Astrocyte (in vitro differentiated cells and primary cell): ENCODE data around the gene LGALS16. TPM values are rescaled to one million over a fixed set of nuclear protein-coding genes. Genes with fewer than 3 reads are reported as not detected.
"Not testable (repeated sequence)": the region's sequence is repeated elsewhere in the genome, so short reads cannot be mapped to it uniquely, and the experiment has no call there.

Experiments used
- DNase-seq: peaks from one replicate; pipeline ENCODE4 v3.0.0-alpha.2; 2010; ENCODE audit warnings: low read depth
- FAIRE-seq: peaks from 2 replicates; lab custom pipeline; 2011; peaks lifted over from hg19 to GRCh38; lab: Jason Lieb, UNC
- H2AFZ ChIP-seq: 2 replicates; pipeline ENCODE4 v1.6.0; 2012; ENCODE audit warnings: low read depth, low read length, inconsistent platforms
- H3K27ac ChIP-seq: 2 replicates; pipeline ENCODE4 v1.5.1; 2011; ENCODE audit warnings: low read depth, low read length, inconsistent platforms
- H3K27me3 ChIP-seq: 2 replicates; pipeline ENCODE4 v1.6.0; 2011; ENCODE audit warnings: low read length, inconsistent platforms; ENCODE audit not compliant: insufficient read depth
- H3K36me3 ChIP-seq: 2 replicates; pipeline ENCODE4 v1.5.1; 2011; ENCODE audit warnings: low read length, inconsistent platforms; ENCODE audit not compliant: insufficient read depth
- H3K4me1 ChIP-seq: 2 replicates; pipeline ENCODE4 v1.5.1; 2011; ENCODE audit warnings: low read length, inconsistent platforms; ENCODE audit not compliant: insufficient read depth
- H3K4me2 ChIP-seq: 2 replicates; pipeline ENCODE4 v1.6.0; 2012; ENCODE audit warnings: low read length, inconsistent platforms
- H3K4me3 ChIP-seq: 2 replicates; pipeline ENCODE4 v1.5.1; 2011; ENCODE audit warnings: low read depth, mild to moderate bottlenecking, low read length, inconsistent platforms; ENCODE audit not compliant: insufficient read depth
- H3K79me2 ChIP-seq: 2 replicates; pipeline ENCODE4 v1.6.0; 2012; ENCODE audit warnings: mild to moderate bottlenecking, low read length, inconsistent platforms; ENCODE audit not compliant: insufficient read depth
- H3K9ac ChIP-seq: 2 replicates; pipeline ENCODE4 v1.6.0; 2012; ENCODE audit warnings: mild to moderate bottlenecking, low read length, inconsistent platforms
- H3K9me3 ChIP-seq: 2 replicates; pipeline ENCODE4 v1.5.1; 2012; ENCODE audit warnings: low read depth, mild to moderate bottlenecking, low read length, inconsistent platforms; ENCODE audit not compliant: insufficient read depth
- H4K20me1 ChIP-seq: 2 replicates; pipeline ENCODE4 v1.6.0; 2012; ENCODE audit warnings: low read length, inconsistent platforms; ENCODE audit not compliant: insufficient read depth
- H3K27ac Mint-ChIP-seq: one replicate; pipeline ENCODE4 v1.8.0; 2021; ENCODE audit warnings: mild to moderate bottlenecking, mixed read lengths; ENCODE audit not compliant: unreplicated experiment
- H3K27me3 Mint-ChIP-seq: one replicate; pipeline ENCODE4 v1.8.0; 2021; ENCODE audit warnings: low read depth, mixed read lengths; ENCODE audit not compliant: unreplicated experiment
- H3K36me3 Mint-ChIP-seq: one replicate; pipeline ENCODE4 v1.8.0; 2021; ENCODE audit warnings: low read depth, mixed read lengths; ENCODE audit not compliant: unreplicated experiment
- H3K4me1 Mint-ChIP-seq: one replicate; pipeline ENCODE4 v1.8.0; 2021; ENCODE audit warnings: low read depth, mixed read lengths; ENCODE audit not compliant: unreplicated experiment
- H3K4me3 Mint-ChIP-seq: one replicate; pipeline ENCODE4 v1.8.0; 2021; ENCODE audit warnings: mild to moderate bottlenecking, moderate library complexity, mixed read lengths; ENCODE audit not compliant: unreplicated experiment
- H3K9me3 Mint-ChIP-seq: one replicate; pipeline ENCODE4 v1.8.0; 2021; ENCODE audit warnings: mild to moderate bottlenecking, mixed read lengths; ENCODE audit not compliant: unreplicated experiment
- EZH2 ChIP-seq: IDR thresholded peaks from 2 replicates; pipeline ENCODE4 v1.6.1; 2012; ENCODE audit warnings: mild to moderate bottlenecking, low read length, inconsistent platforms; ENCODE audit not compliant: insufficient read depth
- total RNA-seq: library from RNA; stranded (reverse); gene quantifications from 2 replicates; pipeline ENCODE4 v1.2.1, GENCODE V29; 2021
- TF ChIP-seq, protein P1 (sequence below): IDR thresholded peaks from 2 replicates; pipeline ENCODE4 v1.5.1; 2011; ENCODE audit warnings: low read depth, mild to moderate bottlenecking, inconsistent platforms, low read length, moderate library complexity; ENCODE audit not compliant: insufficient read depth

Gene LGALS16
- total RNA-seq, 1 donor from 2014 or later = not detected

GRCh38 chr19:39613597-39613996 lies 42.1 kb upstream of the LGALS16 start:
- H3K9me3 ChIP-seq = no peaks in the 10 kb centered on the region
- DNase-seq = no peak
- no peaks in the 10 kb centered on the region for H3K36me3 ChIP-seq
- no peak for TF ChIP-seq EZH2
- TF ChIP-seq, protein P1, sequence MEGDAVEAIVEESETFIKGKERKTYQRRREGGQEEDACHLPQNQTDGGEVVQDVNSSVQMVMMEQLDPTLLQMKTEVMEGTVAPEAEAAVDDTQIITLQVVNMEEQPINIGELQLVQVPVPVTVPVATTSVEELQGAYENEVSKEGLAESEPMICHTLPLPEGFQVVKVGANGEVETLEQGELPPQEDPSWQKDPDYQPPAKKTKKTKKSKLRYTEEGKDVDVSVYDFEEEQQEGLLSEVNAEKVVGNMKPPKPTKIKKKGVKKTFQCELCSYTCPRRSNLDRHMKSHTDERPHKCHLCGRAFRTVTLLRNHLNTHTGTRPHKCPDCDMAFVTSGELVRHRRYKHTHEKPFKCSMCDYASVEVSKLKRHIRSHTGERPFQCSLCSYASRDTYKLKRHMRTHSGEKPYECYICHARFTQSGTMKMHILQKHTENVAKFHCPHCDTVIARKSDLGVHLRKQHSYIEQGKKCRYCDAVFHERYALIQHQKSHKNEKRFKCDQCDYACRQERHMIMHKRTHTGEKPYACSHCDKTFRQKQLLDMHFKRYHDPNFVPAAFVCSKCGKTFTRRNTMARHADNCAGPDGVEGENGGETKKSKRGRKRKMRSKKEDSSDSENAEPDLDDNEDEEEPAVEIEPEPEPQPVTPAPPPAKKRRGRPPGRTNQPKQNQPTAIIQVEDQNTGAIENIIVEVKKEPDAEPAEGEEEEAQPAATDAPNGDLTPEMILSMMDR = no peak
- no peak overlapping the region for H3K4me2 ChIP-seq
- H3K79me2 ChIP-seq = no peaks in the 10 kb centered on the region
- H4K20me1 ChIP-seq = no peaks in the 10 kb centered on the region
- no peaks in the 10 kb centered on the region for H3K4me1 ChIP-seq
- no peak overlapping the region for H3K27ac ChIP-seq
- no peak for FAIRE-seq
- no peaks in the 10 kb centered on the region for H3K27me3 ChIP-seq
- H3K4me3 ChIP-seq = no peak overlapping the region
- no peaks in the 10 kb centered on the region for H3K36me3 Mint-ChIP-seq
- no peak overlapping the region for H3K4me3 Mint-ChIP-seq
- H3K27ac Mint-ChIP-seq = no peak overlapping the region
- no peaks in the 10 kb centered on the region for H3K4me1 Mint-ChIP-seq
- peaks cover 19% of the 10 kb centered on the region for H3K27me3 Mint-ChIP-seq
- peaks cover 4% of the 10 kb centered on the region for H3K9me3 Mint-ChIP-seq
- no peak overlapping the region for H3K9ac ChIP-seq
- H2AFZ ChIP-seq = no peak overlapping the region

GRCh38 chr19:39617745-39618144 lies 38.0 kb upstream of the LGALS16 start:
- Histone ChIP-seq H3K9me3 (no peaks in the 10 kb centered on the region), H3K9ac (no peak overlapping the region), H3K36me3 (no peaks in the 10 kb centered on the region), H3K4me2 (no peak overlapping the region), H4K20me1 (no peaks in the 10 kb centered on the region), H3K4me1 (no peaks in the 10 kb centered on the region), H3K79me2 (no peaks in the 10 kb centered on the region), H3K27ac (no peak overlapping the region), H3K27me3 (no peaks in the 10 kb centered on the region), H3K4me3 (no peak overlapping the region), H2AFZ (no peak overlapping the region)
- DNase-seq (no peak), FAIRE-seq (no peak)
- Mint-ChIP-seq H3K9me3 (peaks cover 4% of the 10 kb centered on the region), H3K36me3 (no peaks in the 10 kb centered on the region), H3K27ac (no peak overlapping the region), H3K27me3 (peaks cover 53% of the 10 kb centered on the region), H3K4me3 (no peak overlapping the region), H3K4me1 (no peaks in the 10 kb centered on the region)
- TF ChIP-seq, protein P1 = no peak
- no peak for TF ChIP-seq EZH2

DNA sequence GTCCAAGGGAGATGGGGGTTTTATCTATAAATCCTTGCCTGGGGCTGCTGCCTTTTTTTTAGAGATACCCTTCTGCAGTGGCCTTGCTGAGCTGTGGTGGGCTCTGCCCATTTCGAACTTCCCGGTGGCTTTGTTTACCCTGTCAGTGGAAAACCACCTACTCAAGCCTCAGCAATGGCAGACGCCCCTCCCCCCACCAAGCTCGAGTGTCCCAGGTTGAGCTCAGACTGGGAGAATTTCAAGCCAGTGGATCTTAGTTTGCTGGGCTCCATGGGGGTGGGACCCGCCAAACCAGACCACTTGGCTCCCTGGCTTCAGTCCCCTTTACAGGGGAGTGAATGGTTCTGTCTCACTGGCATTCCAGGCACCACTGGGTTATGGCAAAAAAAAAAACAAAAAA lies 31.8 kb upstream of the LGALS16 start:
- Histone ChIP-seq H3K4me1 (no peaks in the 10 kb centered on the region), H2AFZ (no peak overlapping the region), H3K27me3 (no peaks in the 10 kb centered on the region), H3K27ac (no peak overlapping the region), H3K4me2 (no peak overlapping the region), H3K79me2 (no peaks in the 10 kb centered on the region), H3K4me3 (no peak overlapping the region), H3K36me3 (no peaks in the 10 kb centered on the region), H3K9ac (no peak overlapping the region), H4K20me1 (no peaks in the 10 kb centered on the region), H3K9me3 (no peaks in the 10 kb centered on the region)
- Mint-ChIP-seq H3K27me3 (peaks cover 60% of the 10 kb centered on the region), H3K4me3 (no peak overlapping the region), H3K9me3 (no peaks in the 10 kb centered on the region), H3K4me1 (no peaks in the 10 kb centered on the region), H3K36me3 (no peaks in the 10 kb centered on the region), H3K27ac (no peak overlapping the region)
- FAIRE-seq = no peak
- DNase-seq = no peak
- TF ChIP-seq, protein P1 = no peak
- no peak for TF ChIP-seq EZH2

DNA sequence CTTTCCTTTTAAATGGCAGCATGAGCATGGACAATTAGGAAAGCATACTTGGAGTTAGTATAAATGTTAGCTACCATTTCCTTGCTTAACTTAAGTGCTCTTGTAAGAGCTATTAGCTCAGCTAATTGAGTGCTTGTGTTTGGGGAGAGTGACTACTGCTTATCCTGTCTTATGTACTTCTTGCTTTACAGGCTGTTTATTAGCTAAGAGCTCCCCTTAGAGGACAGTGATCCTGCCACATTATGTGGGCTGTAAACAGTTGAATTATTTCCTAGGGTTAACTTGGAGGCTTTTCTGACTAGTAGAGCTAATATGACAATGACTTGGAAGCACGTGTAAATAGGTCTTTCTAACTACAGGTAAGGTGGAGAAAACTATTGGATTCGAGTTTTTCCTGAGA lies 28.1 kb upstream of the LGALS16 start:
- not testable (repeated sequence) for H3K27ac ChIP-seq, H3K4me1 ChIP-seq, H3K9me3 ChIP-seq, H3K9me3 Mint-ChIP-seq, FAIRE-seq, H3K27ac Mint-ChIP-seq, H2AFZ ChIP-seq, H3K4me3 Mint-ChIP-seq, H3K36me3 ChIP-seq, H3K4me3 ChIP-seq, H3K9ac ChIP-seq, H3K27me3 ChIP-seq, H3K79me2 ChIP-seq, H3K36me3 Mint-ChIP-seq, H3K4me2 ChIP-seq, DNase-seq, H3K4me1 Mint-ChIP-seq, H4K20me1 ChIP-seq
- peaks cover 25% of the 10 kb centered on the region for H3K27me3 Mint-ChIP-seq
